HG03159 (cell line): Measurements from ENCODE around the gene XYLT1.
"Not testable (repeated sequence)": the region's sequence is repeated elsewhere in the genome, so short reads cannot be mapped to it uniquely, and the experiment has no call there.

Source experiments
- ATAC-seq: cut with Tn5 transposase; IDR thresholded peaks from one replicate; pipeline ENCODE4 v1.9.1; 2021; ENCODE audit warnings: mild to moderate bottlenecking, moderate library complexity; ENCODE audit not compliant: unreplicated experiment

Gene XYLT1

DNA sequence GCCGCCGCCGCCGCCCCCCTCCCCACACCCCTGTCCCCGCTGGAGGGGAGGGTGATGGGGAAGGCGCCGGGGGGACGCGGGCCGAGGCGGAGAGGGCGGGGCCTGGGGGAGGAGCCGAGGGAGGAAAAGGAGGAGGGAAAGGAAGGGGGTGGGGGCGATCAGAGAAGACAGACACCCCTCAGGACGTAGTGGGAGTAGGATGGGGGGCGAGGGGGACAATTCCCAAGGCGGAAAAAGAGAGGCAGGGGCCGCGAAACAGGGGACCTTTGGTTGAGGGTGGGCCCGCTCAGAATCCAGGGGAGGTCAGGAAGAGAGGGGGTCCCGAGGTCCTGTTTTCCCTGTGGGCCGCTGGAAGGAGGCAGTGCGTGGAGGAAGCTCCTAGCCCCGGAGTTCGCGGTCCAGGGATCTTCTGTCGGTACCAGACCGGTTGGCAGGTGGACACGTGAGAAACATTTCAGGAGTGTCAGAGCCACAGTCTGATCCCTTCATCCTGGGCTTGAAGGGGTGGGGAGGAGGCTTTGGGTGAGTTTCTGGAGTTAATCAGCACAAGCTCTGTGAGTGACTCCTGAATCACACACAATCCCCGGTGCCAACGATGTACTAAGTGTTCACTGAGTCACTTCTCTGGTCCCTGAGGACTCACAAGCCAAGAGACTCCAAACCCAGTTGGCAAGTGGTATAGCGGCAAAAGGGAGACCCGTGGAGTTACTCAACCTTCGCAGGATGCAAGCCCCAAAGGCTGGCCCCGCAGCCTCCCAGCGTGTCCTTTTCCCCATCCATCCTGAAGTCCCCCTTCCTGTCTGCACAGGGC is at the start of gene XYLT1:
Gene XYLT1 (minus strand): TSS at position 53 of the 811 bp plus-strand sequence. CDS start 164 bp downstream, outside the sequence.
- ATAC-seq: no peak

- no peak for ATAC-seq
Measured at GRCh38 chr16:17520111-17520510, 49.4 kb upstream of the XYLT1 start.

- no peak for ATAC-seq
Measured at GRCh38 chr16:17519101-17519955, 48.6 kb upstream of the XYLT1 start.

GRCh38 chr16:17518441-17518840 is 47.7 kb upstream of the XYLT1 start:
- ATAC-seq: no peak

DNA sequence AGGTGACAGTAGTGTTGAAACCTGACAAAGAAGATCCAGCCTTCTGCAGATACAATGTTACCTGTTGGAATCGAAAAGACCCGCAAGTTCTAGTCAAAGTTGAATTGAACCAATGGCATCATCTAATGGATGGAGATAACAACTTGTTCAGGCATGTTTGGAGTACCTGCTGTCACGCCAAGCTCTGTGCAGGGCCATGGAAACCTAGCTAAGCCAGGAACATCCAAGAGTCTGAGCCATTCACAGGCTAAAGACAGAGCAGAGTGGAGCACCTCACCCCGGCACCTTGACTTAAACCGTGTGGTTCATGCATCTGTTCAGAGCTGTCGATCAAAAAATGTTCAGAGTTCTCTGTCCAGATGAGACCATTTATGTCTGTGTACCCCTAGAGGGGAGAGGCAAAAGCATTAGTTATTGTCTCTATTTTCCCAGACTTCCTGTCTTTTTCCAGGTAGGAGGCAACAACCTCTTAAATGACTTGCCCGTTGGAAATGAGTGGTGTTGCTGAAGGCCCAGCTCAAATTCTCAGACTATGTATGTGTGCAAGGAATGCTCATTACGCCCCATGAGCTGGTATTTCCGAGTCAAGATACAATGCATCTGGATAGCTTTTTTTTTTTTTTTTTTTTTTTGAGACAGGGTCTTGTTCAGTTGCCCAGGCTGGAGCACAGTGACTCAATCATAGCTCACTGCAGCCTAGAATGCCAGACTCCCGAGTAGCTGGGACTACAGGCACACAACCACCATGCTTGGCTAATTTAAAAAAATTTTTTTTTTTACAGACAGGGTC is 44.9 kb upstream of the XYLT1 start:
- no peak for ATAC-seq

DNA sequence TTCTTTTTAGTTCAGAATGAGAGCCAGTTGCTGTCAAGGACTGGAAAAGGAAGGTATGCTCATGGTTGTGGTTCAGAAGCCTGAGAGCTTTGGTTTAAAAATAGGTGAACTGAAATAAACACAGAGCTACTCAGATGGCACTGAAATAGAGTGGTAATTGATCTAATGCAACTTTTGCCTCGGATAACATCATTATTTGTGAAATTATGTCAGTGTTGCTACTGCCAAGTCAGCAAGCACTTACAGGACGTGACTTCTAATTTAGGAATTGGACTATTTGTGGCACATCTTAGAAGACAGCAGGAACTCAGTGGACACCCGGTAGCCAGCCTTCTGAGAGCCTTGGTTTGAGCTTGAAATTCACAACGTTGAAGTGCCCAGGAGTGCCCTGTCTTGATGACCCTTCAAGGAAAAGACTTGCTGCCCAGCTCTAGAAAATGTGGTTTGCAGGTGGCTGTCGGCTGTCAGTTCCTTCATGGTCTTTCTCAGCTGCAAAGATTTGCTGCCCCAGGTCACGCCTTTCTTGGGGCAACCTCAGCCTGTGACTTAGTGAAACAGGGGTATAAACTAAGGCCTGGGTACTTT is 42.0 kb upstream of the XYLT1 start:
- ATAC-seq: no peak

DNA sequence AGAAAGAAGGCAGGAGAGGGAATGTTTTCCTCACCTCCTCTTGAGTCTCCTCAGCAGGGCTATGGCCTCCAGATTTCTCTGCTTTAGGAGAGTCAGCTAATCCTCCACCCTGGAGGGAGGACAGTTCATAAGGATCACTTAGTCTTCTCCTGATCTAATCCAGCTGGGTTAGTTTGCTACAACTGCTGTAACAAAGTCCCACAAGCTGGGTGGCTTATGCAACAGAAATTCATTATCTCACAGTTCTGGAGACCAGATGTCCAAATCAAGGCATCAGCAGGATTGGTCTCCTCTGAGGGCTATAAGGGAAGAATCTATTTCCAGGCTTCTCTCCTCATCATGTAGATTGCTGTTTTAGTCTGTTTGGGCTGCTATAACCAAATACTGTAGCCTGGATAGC is 40.6 kb upstream of the XYLT1 start:
- ATAC-seq: no peak

DNA sequence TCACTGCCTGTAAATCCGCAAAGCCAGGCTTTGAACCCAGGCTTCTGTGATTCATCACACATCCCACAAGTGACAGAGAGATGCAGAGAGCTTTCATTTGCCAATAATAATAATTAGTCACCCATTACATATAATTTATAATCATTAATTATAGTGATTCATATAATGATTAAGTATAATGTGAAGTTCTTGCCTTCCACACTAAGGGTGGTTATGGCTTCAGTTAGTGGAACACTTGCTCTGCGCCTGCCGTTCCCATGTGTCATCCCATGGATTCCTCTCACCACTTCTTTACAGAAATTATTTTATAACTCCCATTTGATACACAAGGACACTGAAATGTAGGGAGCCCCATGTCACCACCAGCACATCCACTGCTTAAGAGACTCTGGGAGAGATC is 39.8 kb upstream of the XYLT1 start:
- ATAC-seq: no peak

- no peak for ATAC-seq
Measured at GRCh38 chr16:17509194-17509593, 38.4 kb upstream of the XYLT1 start.

DNA sequence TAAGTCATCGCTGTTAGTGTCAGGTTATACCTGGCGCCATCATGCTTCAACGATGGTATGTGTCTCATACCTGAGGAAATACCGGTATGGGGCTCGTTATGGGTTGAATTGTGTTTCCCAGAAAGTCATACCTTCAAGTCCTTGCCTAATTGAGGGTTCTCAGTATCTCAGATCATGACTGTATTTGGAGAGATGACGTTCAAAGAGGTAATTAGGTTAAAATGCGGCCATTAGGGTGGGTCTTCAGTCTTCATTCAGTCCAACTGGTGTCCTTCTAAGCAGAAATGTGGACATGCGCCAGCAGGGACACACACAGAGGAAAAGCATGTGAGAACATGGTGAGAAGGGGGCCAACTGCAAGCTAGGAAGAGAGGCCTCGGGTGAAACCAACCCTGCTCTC is 37.5 kb upstream of the XYLT1 start:
- ATAC-seq: no peak

DNA sequence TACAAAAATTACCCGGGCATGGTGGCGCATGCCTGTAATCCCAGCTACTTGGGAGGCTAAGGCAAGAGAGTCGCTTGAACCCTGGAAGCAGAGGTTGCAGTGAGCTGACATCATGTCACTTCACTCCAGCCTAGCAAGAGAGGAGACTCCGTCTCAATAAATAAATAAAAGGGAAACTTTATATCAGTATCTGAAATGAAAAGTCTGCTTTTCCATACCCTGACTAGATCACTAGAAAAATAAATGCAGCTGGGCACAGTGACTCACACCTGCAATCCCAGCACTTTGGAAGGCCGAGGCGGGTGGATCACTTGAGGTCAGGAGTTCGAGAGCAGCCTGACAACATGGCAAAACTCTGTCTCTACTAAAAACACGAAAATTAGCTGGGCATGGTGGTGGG is 36.8 kb upstream of the XYLT1 start:
- not testable (repeated sequence) for ATAC-seq

DNA sequence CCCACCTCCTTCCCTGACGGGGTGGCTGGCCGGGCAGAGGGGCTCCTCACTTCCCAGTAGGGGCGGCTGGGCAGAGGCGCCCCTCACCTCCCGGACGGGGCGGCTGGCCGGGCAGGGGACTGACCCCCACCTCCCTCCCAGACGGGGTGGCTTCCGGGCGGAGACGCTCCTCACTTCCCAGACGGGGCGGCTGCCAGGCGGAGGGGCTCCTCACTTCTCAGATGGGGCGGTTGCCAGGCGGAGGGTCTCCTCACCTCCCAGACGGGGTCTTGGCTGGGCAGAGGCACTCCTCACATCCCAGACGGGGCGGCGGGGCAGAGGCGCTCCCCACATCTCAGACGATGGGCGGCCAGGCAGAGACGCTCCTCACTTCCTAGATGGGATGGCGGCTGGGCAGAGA is 35.1 kb upstream of the XYLT1 start:
- ATAC-seq: not testable (repeated sequence)

DNA sequence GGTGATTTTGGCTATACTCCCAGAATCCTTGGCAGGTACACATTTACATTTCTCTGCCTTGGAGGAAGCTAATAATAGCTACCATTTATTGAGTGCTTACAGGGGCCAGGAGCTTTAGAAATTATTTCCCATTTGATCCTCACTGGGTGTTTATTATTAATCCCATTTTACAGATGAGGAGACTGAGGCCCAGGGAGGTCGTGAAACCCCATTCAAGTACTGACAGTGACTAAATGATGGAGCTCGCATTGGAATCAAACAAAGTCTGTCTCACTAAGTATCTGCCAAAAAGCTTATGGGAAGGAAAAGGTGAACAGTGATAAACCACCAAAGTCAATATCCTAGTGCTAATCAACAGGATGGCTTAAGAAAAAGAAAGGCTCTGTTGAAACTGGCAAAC is 33.3 kb upstream of the XYLT1 start:
- ATAC-seq: no peak

DNA sequence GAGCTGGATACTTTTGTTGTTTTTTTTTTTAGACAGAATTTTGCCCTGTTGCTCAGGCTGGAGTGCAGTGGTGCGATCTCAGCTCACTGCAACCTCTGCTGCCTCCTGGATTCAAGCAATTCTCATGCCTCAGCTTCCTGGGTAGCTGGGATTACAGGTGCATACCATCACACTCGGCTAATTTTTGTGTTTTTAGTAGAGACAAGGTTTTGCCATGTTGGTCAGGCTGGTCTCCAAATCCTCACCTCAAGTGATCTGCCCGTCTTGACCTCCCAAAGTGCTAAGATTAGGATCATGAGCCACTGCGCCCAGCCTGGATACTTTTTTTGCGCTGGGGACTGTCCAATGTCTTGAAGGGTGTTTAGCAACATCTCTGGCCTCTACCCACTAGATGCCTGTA is 32.6 kb upstream of the XYLT1 start:
- ATAC-seq: no peak

DNA sequence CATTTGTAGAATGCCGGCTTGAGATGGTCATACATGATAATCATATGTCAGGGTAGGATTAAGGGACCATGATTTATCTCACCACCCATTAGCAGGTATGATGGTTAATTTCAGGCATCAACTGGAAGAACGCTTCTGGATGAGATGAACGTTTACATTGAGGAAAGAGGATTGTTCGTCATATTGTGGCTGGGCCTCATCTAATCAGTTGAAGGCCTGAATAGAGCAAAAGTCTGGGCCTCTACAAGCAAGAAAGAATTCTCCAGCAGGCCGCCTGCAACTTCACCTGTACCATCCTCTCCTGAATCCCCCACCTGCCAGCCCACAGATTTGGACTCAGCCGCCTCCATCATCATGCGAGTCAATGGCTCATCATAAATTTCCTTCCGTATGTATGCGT is 30.6 kb upstream of the XYLT1 start:
- no peak for ATAC-seq

GRCh38 chr16:17499223-17499902 is 28.6 kb upstream of the XYLT1 start:
- no peak for ATAC-seq

DNA sequence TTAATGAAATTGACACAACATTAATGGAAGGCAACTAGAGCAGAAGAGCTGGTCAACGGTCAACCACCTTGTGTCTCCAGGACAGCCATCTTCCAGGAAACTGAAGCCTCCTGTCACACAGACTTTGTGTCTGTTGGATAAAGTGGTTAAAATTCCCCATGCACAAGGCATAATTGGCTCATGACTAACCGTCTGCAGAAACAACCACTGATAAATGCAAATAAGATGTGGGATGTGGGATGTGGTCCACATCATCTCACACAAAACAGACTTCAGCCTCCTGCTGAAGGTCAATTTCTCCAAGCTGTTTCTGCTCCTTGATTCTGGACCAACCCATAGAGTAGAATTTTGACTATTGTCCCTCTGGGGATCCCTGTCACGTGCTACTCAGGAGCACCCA is 26.9 kb upstream of the XYLT1 start:
- ATAC-seq: no peak

GRCh38 chr16:17496891-17497290 is 26.1 kb upstream of the XYLT1 start:
- no peak for ATAC-seq

GRCh38 chr16:17493012-17493411 is 22.3 kb upstream of the XYLT1 start:
- ATAC-seq: no peak

DNA sequence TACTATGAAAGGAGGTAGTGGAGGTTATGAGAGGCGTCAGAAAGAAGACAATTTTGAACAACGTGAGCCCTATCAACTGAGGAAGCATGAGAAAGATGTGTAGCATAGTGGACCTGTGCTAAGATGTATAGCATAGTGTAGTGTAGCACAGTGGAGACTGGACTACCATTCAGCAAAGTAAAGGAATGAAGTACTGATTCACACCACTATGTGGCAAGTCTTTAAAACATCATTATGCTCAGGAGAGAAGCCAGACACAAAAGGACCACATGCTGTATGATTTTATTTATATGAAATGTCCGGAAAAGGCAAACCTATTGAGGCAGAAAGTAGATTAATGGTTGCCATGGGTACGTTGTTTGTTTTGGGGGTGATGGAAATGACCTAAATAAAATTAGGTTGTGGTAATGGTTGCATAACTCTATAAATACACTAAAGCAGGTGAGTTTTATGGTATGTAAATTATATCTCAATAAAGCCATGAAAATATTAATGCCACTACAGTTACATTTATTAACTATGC is 20.4 kb upstream of the XYLT1 start:
- no peak for ATAC-seq
